ENCODE results near the gene TXNL4A.

The TXNL4A gene

GRCh38 chr18:79963658-79964329 lies 24.6 kb downstream of the TXNL4A start:
- DNase-seq = no peak

GRCh38 chr18:79962835-79963657 lies 25.3 kb downstream of the TXNL4A start:
- no peak for DNase-seq

- no peak for DNase-seq
These were observed 26.1 kb downstream of the TXNL4A start for GRCh38 chr18:79962311-79962710.

- DNase-seq = no peak
These were observed 26.7 kb downstream of the TXNL4A start for GRCh38 chr18:79961527-79962291.

GRCh38 chr18:79960921-79961526 lies 27.3 kb downstream of the TXNL4A start:
- no peak for DNase-seq

GRCh38 chr18:79960161-79960801 lies 28.1 kb downstream of the TXNL4A start:
- DNase-seq = peak; percentile 41 to 46

- DNase-seq = no peak
These were observed 29.4 kb downstream of the TXNL4A start for GRCh38 chr18:79958981-79959380.

GRCh38 chr18:79956276-79956675 lies 32.1 kb downstream of the TXNL4A start:
- DNase-seq = no peak

- no peak for DNase-seq
These were observed 32.9 kb downstream of the TXNL4A start for GRCh38 chr18:79955302-79956075.

GRCh38 chr18:79954791-79955190 lies 33.6 kb downstream of the TXNL4A start:
- DNase-seq = no peak

- DNase-seq = no peak
These were observed 34.3 kb downstream of the TXNL4A start for GRCh38 chr18:79953971-79954651.

GRCh38 chr18:79952996-79953559 lies 35.3 kb downstream of the TXNL4A start:
- no peak for DNase-seq

GRCh38 chr18:79952456-79952995 lies 35.8 kb downstream of the TXNL4A start:
- no peak for DNase-seq

- DNase-seq = peak; percentile 18 to 75
These were observed 36.6 kb downstream of the TXNL4A start, which contains the start of gene SLC66A2 for GRCh38 chr18:79951545-79952455. Gene SLC66A2, minus strand, starts transcription at chr18:79951653. Its CDS starts 727 bp downstream, at chr18:79950926.

- DNase-seq = no peak
These were observed 37.6 kb downstream of the TXNL4A start for GRCh38 chr18:79950515-79951341.

- DNase-seq = no peak
These were observed 38.5 kb downstream of the TXNL4A start for GRCh38 chr18:79949697-79950487.

- no peak for DNase-seq
These were observed 39.5 kb downstream of the TXNL4A start for GRCh38 chr18:79948719-79949411.

Measured in NCI-H187 (cell line).